Measurements from ENCODE around the gene CNKSR1. TPM values are rescaled to one million over a fixed set of nuclear protein-coding genes. Genes with fewer than 3 reads are reported as not detected.

CNKSR1 gene
- total RNA-seq, 4 donors from 2014 or later = 16.8 to 71.4 (median 45.0) TPM

GRCh38 chr1:26158908-26159742 is 18.2 kb upstream of the CNKSR1 start, which contains the start of gene FAM110D:
TSS of gene FAM110D (plus strand) at chr1:26159079. CDS start at chr1:26161292, 2,213 bp downstream.
- H3K4me3 ChIP-seq (ENCODE audit: low read depth, poor library complexity, severe bottlenecking) = peak within 1 kb of the TSS; percentile 1
- DNase-seq (ENCODE audit: low spot score in 2 of 2) = no peak
- 31 to 35% methylated on average over 6 of the region's 6 CpGs for WGBS, 2 donors
- TF ChIP-seq POLR2A (IDR thresholded peaks at IDR 0.05) (no peak), CTCF (IDR thresholded peaks at IDR 0.05) (no peak)
- intact Hi-C loops (cut with DNase I; ENCODE audit: low total_unique reads) = no loop called here

GRCh38 chr1:26159743-26160039 is 17.6 kb upstream of the CNKSR1 start:
- 58 to 61% methylated on average over 4 of the region's 4 CpGs for WGBS, 2 donors
- intact Hi-C loops (cut with DNase I; ENCODE audit: low total_unique reads) = no loop called here
- TF ChIP-seq POLR2A (IDR thresholded peaks at IDR 0.05) (no peak), CTCF (IDR thresholded peaks at IDR 0.05) (no peak)
- no peak for DNase-seq (ENCODE audit: low spot score in 2 of 2)
- no peak overlapping the region for H3K4me3 ChIP-seq (ENCODE audit: low read depth, poor library complexity, severe bottlenecking)

- 57% methylated on average over 14 to 18 of the region's 18 CpGs for WGBS, 2 donors
- no peak overlapping the region for H3K4me3 ChIP-seq (ENCODE audit: low read depth, poor library complexity, severe bottlenecking)
- DNase-seq (ENCODE audit: low spot score in 2 of 2) = no peak
- TF ChIP-seq CTCF (IDR thresholded peaks at IDR 0.05) = no peak
- no peak for TF ChIP-seq POLR2A (IDR thresholded peaks at IDR 0.05)
- intact Hi-C loops (cut with DNase I; ENCODE audit: low total_unique reads) = no loop called here
Observed at GRCh38 chr1:26160527-26161414, 16.5 kb upstream of the CNKSR1 start.

- TF ChIP-seq CTCF (IDR thresholded peaks at IDR 0.05) = no peak
- no peak for TF ChIP-seq POLR2A (IDR thresholded peaks at IDR 0.05)
- peak overlapping the region; percentile 23 for H3K4me3 ChIP-seq (ENCODE audit: low read depth, poor library complexity, severe bottlenecking)
- DNase-seq (ENCODE audit: low spot score in 2 of 2) = no peak
- 3 to 15% methylated on average over 12 to 69 of the region's 98 CpGs for WGBS, 2 donors
- intact Hi-C loops (cut with DNase I; ENCODE audit: low total_unique reads) = no loop called here
Observed at GRCh38 chr1:26161415-26162219, 15.7 kb upstream of the CNKSR1 start.

- H3K4me3 ChIP-seq (ENCODE audit: low read depth, poor library complexity, severe bottlenecking) = peak overlapping the region; percentile 23
- WGBS, 2 donors = 25 to 29% methylated on average over 21 of the region's 21 CpGs
- TF ChIP-seq POLR2A (IDR thresholded peaks at IDR 0.05) (no peak), CTCF (IDR thresholded peaks at IDR 0.05) (no peak)
- no peak for DNase-seq (ENCODE audit: low spot score in 2 of 2)
- intact Hi-C loops (cut with DNase I; ENCODE audit: low total_unique reads) = no loop called here
Observed at GRCh38 chr1:26162220-26162709, 15.0 kb upstream of the CNKSR1 start.

All from lower leg skin (tissue), 4 donors.